Mucosa of rectum (tissue), 2 donors: Measurements from ENCODE around the gene PAPPA.
A peak's percentile ranks its signal among the peaks of the same experiment; 100 is the strongest.

ENCODE experiments used
- H3K27ac ChIP-seq, 2 donors: one replicate each; pipeline ENCODE4 v1.7.0; 2013; ENCODE audit warnings: inconsistent platforms in 2 of 2, low read depth in 2 of 2, low read length in 2 of 2
- H3K27me3 ChIP-seq, 2 donors: one replicate each; pipeline ENCODE4 v1.7.0; 2013; ENCODE audit warnings: low read length in 2 of 2; ENCODE audit not compliant: control insufficient read depth in 2 of 2, insufficient read depth in 2 of 2
- H3K36me3 ChIP-seq, 2 donors: one replicate each; pipeline ENCODE4 v1.7.0; 2013; ENCODE audit warnings: low read length in 2 of 2; ENCODE audit not compliant: control insufficient read depth in 2 of 2, insufficient read depth in 2 of 2
- H3K4me1 ChIP-seq, 2 donors: one replicate each; pipeline ENCODE4 v1.7.0; 2013; ENCODE audit warnings: low read length in 2 of 2, mild to moderate bottlenecking in 1 of 2; ENCODE audit not compliant: control insufficient read depth in 2 of 2, insufficient read depth in 2 of 2
- H3K4me3 ChIP-seq, 2 donors: one replicate each; pipeline ENCODE4 v1.7.0; 2013; ENCODE audit warnings: low read length in 2 of 2
- H3K9ac ChIP-seq, 2 donors: one replicate each; pipeline ENCODE4 v1.7.0; 2013; ENCODE audit warnings: low read length in 2 of 2, low read depth in 1 of 2, mild to moderate bottlenecking in 1 of 2
- H3K9me3 ChIP-seq, 2 donors: one replicate each; pipeline ENCODE4 v1.7.0; 2013; ENCODE audit warnings: low read length in 2 of 2; ENCODE audit not compliant: control insufficient read depth in 2 of 2
- donor health status: healthy.
- donor health status: Normal muscosa, but diverticular disease.

The PAPPA gene

DNA sequence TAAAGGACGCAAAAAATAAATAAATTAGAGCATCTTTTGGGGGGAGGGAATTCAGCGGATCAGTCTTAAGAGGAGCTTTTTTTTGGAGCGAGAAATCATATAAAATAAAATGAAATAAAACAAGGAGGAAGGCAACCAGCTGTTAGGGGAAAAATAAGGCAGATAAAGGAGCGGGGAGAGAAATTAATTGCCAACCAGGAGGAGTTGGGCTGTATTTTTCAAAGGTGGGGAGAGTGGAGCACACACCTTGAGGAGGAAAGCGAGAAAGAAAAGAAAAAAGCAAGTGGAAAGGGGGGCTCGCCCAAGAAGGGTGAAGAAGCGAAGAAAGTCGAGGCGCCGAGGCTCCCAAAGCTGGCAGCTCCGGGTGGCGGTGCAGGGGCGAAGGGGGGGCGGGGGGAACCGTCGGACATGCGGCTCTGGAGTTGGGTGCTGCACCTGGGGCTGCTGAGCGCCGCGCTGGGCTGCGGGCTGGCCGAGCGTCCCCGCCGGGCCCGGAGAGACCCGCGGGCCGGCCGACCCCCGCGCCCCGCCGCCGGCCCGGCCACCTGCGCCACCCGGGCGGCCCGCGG lies at the start of gene PAPPA:
Gene PAPPA, plus strand, starts transcription at position 27 of the 569 bp plus-strand sequence. Its CDS starts 382 bp downstream, at position 409.
- Histone ChIP-seq H3K27ac (peak within 1 kb of the TSS; percentile 17 to 72), H3K4me3 (peak within 1 kb of the TSS; percentile 36 to 64), H3K9me3 (no peaks in the 10 kb centered on the region), H3K27me3 (peaks cover 25 to 38% of the 10 kb centered on the region in 2 donors), H3K9ac (peak within 1 kb of the TSS in 1 of 2 donors; percentile 46), H3K36me3 (no peaks in the 10 kb centered on the region), H3K4me1 (no peaks in the 10 kb centered on the region)

- Histone ChIP-seq H3K27ac (no peak overlapping the region), H3K9ac (no peak overlapping the region), H3K4me1 (no peaks in the 10 kb centered on the region), H3K4me3 (no peak overlapping the region), H3K36me3 (no peaks in the 10 kb centered on the region), H3K27me3 (no peaks in the 10 kb centered on the region), H3K9me3 (no peaks in the 10 kb centered on the region)
These were observed 49.4 kb upstream of the PAPPA start for GRCh38 chr9:116103976-116104820.

- Histone ChIP-seq H3K4me3 (no peak overlapping the region), H3K4me1 (no peaks in the 10 kb centered on the region), H3K9me3 (no peaks in the 10 kb centered on the region), H3K27ac (no peak overlapping the region), H3K27me3 (no peaks in the 10 kb centered on the region), H3K36me3 (no peaks in the 10 kb centered on the region), H3K9ac (no peak overlapping the region)
These were observed 41.4 kb upstream of the PAPPA start for GRCh38 chr9:116112236-116112635.

DNA sequence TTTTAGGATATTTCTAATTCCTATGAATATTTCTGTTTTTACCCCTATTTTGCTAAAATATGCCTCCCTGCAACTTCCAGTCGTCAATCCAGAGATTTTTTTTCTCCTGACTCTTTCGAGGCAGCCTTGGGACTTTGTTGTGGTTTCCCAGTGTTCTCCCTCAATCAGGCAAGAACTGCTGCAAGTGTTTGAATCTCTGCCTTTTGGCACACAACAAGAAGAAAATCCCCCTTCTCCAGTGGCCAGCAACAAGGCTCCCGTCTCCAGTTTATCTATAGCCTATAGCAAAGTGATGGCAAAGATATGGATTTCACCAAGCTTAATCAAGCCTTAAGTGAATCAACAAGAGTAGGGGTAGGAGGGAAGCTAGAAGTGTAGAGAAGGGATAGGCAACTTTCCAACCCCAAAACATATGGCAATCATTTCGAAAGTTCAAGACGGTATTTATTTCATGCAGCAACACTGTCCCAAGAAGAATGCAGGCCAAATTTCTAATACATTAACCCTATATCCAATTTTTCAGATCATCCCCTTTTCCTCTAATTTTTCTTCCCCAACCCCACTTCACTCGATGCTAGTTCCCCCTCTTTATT lies 37.7 kb upstream of the PAPPA start:
- no peak overlapping the region for H3K27ac ChIP-seq
- H3K36me3 ChIP-seq = no peaks in the 10 kb centered on the region
- H3K4me1 ChIP-seq = no peaks in the 10 kb centered on the region
- H3K9me3 ChIP-seq = no peaks in the 10 kb centered on the region
- no peak overlapping the region for H3K4me3 ChIP-seq
- no peak overlapping the region for H3K9ac ChIP-seq
- H3K27me3 ChIP-seq = no peaks in the 10 kb centered on the region

DNA sequence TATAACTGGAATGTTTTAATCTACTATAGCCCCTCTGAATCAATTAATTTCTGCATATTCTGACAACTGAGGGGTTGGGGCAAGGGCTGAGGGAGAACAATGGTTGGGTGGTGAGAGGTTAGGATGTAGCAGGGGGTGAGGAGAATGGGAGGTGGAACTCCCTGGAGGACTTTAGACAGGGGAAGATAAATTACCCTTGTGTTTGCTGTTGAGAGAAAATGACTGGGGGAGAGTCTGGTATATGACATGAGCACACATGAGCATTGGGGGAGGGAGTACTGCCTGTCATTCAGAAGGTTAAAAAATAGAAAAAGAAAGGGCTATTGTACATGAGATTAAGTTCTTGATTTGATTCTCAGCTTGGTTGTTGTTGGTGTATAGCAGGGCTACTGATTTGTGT lies 37.2 kb upstream of the PAPPA start:
- no peaks in the 10 kb centered on the region for H3K4me1 ChIP-seq
- H3K36me3 ChIP-seq = no peaks in the 10 kb centered on the region
- H3K27me3 ChIP-seq = no peaks in the 10 kb centered on the region
- no peak overlapping the region for H3K27ac ChIP-seq
- no peaks in the 10 kb centered on the region for H3K9me3 ChIP-seq
- H3K4me3 ChIP-seq = no peak overlapping the region
- H3K9ac ChIP-seq = no peak overlapping the region

- H3K4me3 ChIP-seq = no peak overlapping the region
- H3K9me3 ChIP-seq = no peaks in the 10 kb centered on the region
- H3K27ac ChIP-seq = no peak overlapping the region
- H3K27me3 ChIP-seq = no peaks in the 10 kb centered on the region
- H3K36me3 ChIP-seq = no peaks in the 10 kb centered on the region
- no peak overlapping the region for H3K9ac ChIP-seq
- H3K4me1 ChIP-seq = no peaks in the 10 kb centered on the region
These were observed 30.4 kb upstream of the PAPPA start for GRCh38 chr9:116123171-116123570.

- Histone ChIP-seq H3K27me3 (no peaks in the 10 kb centered on the region), H3K4me3 (no peak overlapping the region), H3K9me3 (no peaks in the 10 kb centered on the region), H3K27ac (no peak overlapping the region), H3K36me3 (no peaks in the 10 kb centered on the region), H3K9ac (no peak overlapping the region), H3K4me1 (no peaks in the 10 kb centered on the region)
These were observed 29.0 kb upstream of the PAPPA start for GRCh38 chr9:116124472-116125040.

DNA sequence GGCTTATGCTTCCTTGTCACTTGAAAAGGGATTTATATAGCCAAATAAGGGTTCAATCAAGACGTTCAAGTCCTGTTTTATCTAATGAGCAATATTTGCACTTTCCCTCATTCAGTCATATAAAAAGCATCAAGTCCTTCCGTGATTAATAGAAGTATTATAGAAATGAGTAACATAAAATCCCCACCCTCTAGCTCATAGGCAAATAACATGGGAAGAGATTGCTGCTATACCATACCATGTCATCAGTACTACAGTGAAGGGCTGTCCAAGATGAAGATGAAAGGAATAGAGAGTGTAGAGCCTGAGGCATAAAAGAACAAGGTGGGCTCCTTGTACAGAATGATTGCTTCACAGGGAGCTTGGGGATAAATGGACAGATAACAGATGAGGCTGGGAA lies 20.4 kb upstream of the PAPPA start:
- Histone ChIP-seq H3K36me3 (no peaks in the 10 kb centered on the region), H3K9ac (no peak overlapping the region), H3K27ac (no peak overlapping the region), H3K9me3 (no peaks in the 10 kb centered on the region), H3K4me3 (no peak overlapping the region), H3K27me3 (no peaks in the 10 kb centered on the region), H3K4me1 (no peaks in the 10 kb centered on the region)

DNA sequence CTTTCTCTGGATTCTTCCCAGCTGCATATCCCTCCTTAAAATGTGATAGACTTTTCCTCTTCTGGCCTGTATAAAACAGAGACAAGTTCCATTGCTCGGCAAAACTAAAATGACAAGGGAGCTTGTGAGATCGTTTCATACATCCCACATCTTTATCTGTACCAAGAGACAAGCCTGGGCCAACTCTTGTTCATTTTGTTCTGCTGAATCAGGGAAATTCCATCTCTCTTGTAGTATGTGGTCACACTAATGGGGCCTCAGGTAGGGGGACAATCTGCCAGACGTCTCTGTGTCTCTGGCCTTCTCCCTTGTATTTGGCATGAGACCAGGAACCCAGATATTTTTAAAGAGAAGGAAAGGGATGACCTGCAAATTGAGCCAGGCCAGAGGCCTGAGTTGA lies 18.6 kb upstream of the PAPPA start:
- Histone ChIP-seq H3K4me3 (no peak overlapping the region), H3K9me3 (no peaks in the 10 kb centered on the region), H3K27ac (no peak overlapping the region), H3K9ac (no peak overlapping the region), H3K4me1 (no peaks in the 10 kb centered on the region), H3K27me3 (no peaks in the 10 kb centered on the region), H3K36me3 (no peaks in the 10 kb centered on the region)

DNA sequence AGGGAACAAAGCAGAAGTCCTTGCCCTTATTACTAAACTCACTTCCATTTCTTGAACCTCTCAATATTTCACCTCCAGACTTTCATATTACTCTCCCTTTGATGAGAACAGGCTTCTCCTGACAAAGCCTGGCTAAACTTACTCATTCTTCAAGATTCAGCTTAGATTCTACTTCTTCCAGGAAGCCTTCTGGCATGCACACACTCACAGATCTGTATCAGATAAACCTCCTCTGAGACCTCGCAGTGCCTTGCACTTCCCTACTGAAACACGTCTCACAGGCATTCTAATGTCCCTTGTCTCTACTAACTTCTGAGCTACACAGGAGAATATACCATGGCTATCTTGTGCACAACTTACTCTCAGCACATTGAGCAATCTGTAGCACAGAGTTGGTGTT lies 16.6 kb upstream of the PAPPA start:
- no peak overlapping the region for H3K9ac ChIP-seq
- no peaks in the 10 kb centered on the region for H3K4me1 ChIP-seq
- no peak overlapping the region for H3K4me3 ChIP-seq
- H3K27me3 ChIP-seq = no peaks in the 10 kb centered on the region
- no peak overlapping the region for H3K27ac ChIP-seq
- no peaks in the 10 kb centered on the region for H3K9me3 ChIP-seq
- no peaks in the 10 kb centered on the region for H3K36me3 ChIP-seq
